Measurements from ENCODE around the gene INPP5E.
"Not testable (repeated sequence)": the region's sequence is repeated elsewhere in the genome, so short reads cannot be mapped to it uniquely, and the experiment has no call there.

DNA sequence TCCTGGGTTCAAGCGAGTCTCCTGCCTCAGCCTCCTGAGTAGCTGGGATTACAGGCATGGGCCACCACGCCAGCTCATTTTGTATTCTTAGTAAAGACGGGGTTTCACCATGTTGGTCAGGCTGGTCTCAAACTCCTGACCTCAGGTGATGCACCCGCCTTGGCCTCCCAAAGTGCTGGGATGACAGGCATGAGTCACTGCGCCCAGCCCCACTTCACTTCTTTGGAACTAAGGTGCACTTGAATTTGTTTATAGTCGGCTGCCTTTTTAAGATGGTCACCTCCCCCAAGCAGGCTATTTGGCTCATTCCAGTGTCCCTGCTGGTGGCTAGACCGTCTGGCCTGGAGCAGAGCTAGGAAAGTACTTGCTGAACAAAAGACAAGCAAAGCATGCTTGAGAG lies 14.3 kb downstream of the INPP5E start:
- TF ChIP-seq, protein P1, sequence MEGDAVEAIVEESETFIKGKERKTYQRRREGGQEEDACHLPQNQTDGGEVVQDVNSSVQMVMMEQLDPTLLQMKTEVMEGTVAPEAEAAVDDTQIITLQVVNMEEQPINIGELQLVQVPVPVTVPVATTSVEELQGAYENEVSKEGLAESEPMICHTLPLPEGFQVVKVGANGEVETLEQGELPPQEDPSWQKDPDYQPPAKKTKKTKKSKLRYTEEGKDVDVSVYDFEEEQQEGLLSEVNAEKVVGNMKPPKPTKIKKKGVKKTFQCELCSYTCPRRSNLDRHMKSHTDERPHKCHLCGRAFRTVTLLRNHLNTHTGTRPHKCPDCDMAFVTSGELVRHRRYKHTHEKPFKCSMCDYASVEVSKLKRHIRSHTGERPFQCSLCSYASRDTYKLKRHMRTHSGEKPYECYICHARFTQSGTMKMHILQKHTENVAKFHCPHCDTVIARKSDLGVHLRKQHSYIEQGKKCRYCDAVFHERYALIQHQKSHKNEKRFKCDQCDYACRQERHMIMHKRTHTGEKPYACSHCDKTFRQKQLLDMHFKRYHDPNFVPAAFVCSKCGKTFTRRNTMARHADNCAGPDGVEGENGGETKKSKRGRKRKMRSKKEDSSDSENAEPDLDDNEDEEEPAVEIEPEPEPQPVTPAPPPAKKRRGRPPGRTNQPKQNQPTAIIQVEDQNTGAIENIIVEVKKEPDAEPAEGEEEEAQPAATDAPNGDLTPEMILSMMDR (conservative IDR thresholded peaks at IDR 0.05; ENCODE audit: low read length) = not testable (repeated sequence)
- not testable (repeated sequence) for TF ChIP-seq EZH2phosphoT487 (IDR thresholded peaks at IDR 0.05; ENCODE audit: borderline replicate concordance)
